Parathyroid adenoma (tissue), 2 donors: ENCODE measurements around the gene SLN.
"Not testable (repeated sequence)": the region's sequence is repeated elsewhere in the genome, so short reads cannot be mapped to it uniquely, and the experiment has no call there.

ENCODE experiments used
- H2AFZ ChIP-seq: fragments of 300-600 bp; sonication (generic); one replicate; pipeline ENCODE4 v1.7.0; 2017; ENCODE audit warnings: antibody characterized with exemption, mild to moderate bottlenecking
- H3K27ac ChIP-seq: fragments of 300-600 bp; sonication (generic); one replicate; pipeline ENCODE4 v1.7.0; 2017
- H3K27me3 ChIP-seq: fragments of 300-600 bp; sonication (generic); one replicate; pipeline ENCODE4 v1.7.0; 2017; ENCODE audit warnings: low read length; ENCODE audit not compliant: control insufficient read depth, insufficient read depth
- H3K36me3 ChIP-seq: fragments of 300-600 bp; sonication (generic); one replicate; pipeline ENCODE4 v1.7.0; 2017; ENCODE audit warnings: low read length; ENCODE audit not compliant: control insufficient read depth, insufficient read depth
- H3K4me1 ChIP-seq: fragments of 300-600 bp; sonication (generic); one replicate; pipeline ENCODE4 v1.7.0; 2017; ENCODE audit warnings: control low read depth
- H3K4me2 ChIP-seq: fragments of 300-600 bp; sonication (generic); one replicate; pipeline ENCODE4 v1.7.0; 2017; ENCODE audit warnings: low read length
- H3K4me3 ChIP-seq: fragments of 300-600 bp; sonication (generic); one replicate; pipeline ENCODE4 v1.7.0; 2017; ENCODE audit warnings: low read depth, low read length
- H3K79me2 ChIP-seq: fragments of 300-600 bp; sonication (generic); one replicate; pipeline ENCODE4 v1.7.0; 2017; ENCODE audit warnings: control low read depth
- H3K9ac ChIP-seq: fragments of 300-600 bp; sonication (generic); one replicate; pipeline ENCODE4 v1.7.0; 2017; ENCODE audit warnings: mild to moderate bottlenecking
- H3K9me3 ChIP-seq: fragments of 300-600 bp; sonication (generic); one replicate; pipeline ENCODE4 v1.7.0; 2017; ENCODE audit warnings: low read length; ENCODE audit not compliant: control insufficient read depth
- CTCF ChIP-seq: fragments of 300-600 bp; sonication (generic); IDR thresholded peaks from one replicate; pipeline ENCODE4 v1.7.0; 2017; ENCODE audit warnings: antibody characterized with exemption, mild to moderate bottlenecking
- donor health status: primary hyperparathyroidism.

The SLN gene

GRCh38 chr11:107711861-107712755 lies at the start of gene SLN:
Gene SLN (minus strand): TSS chr11:107712056.
- Histone ChIP-seq H2AFZ (no peak within 1 kb of the TSS), H3K9ac (no peak within 1 kb of the TSS), H3K27me3 (no peaks in the 10 kb centered on the region), H3K4me3 (no peak within 1 kb of the TSS), H3K79me2 (no peaks in the 10 kb centered on the region), H3K9me3 (no peaks in the 10 kb centered on the region), H3K27ac (no peak within 1 kb of the TSS), H3K36me3 (no peaks in the 10 kb centered on the region), H3K4me2 (no peak within 1 kb of the TSS), H3K4me1 (no peaks in the 10 kb centered on the region)
- TF ChIP-seq CTCF: no peak

- H3K79me2 ChIP-seq, H3K36me3 ChIP-seq, H3K4me2 ChIP-seq, H2AFZ ChIP-seq, H3K9ac ChIP-seq, H3K27ac ChIP-seq, H3K27me3 ChIP-seq, H3K4me1 ChIP-seq, H3K4me3 ChIP-seq, H3K9me3 ChIP-seq: not testable (repeated sequence)
Observed at GRCh38 chr11:107758719-107759355, 47.0 kb upstream of the SLN start.

- Histone ChIP-seq H3K27me3 (no peaks in the 10 kb centered on the region), H2AFZ (no peak overlapping the region), H3K27ac (no peak overlapping the region), H3K4me3 (no peak overlapping the region), H3K4me2 (no peak overlapping the region), H3K9me3 (no peaks in the 10 kb centered on the region), H3K4me1 (no peaks in the 10 kb centered on the region), H3K36me3 (no peaks in the 10 kb centered on the region), H3K9ac (no peak overlapping the region), H3K79me2 (no peaks in the 10 kb centered on the region)
- TF ChIP-seq CTCF: no peak
Observed at GRCh38 chr11:107757661-107758060, 45.8 kb upstream of the SLN start.

GRCh38 chr11:107756553-107756952 lies 44.7 kb upstream of the SLN start:
- H3K4me1 ChIP-seq: no peaks in the 10 kb centered on the region
- no peak overlapping the region for H3K4me2 ChIP-seq
- H3K4me3 ChIP-seq: no peak overlapping the region
- no peaks in the 10 kb centered on the region for H3K36me3 ChIP-seq
- H3K27me3 ChIP-seq: no peaks in the 10 kb centered on the region
- no peak overlapping the region for H3K27ac ChIP-seq
- H3K9ac ChIP-seq: no peak overlapping the region
- H3K79me2 ChIP-seq: no peaks in the 10 kb centered on the region
- H2AFZ ChIP-seq: no peak overlapping the region
- no peaks in the 10 kb centered on the region for H3K9me3 ChIP-seq
- no peak for TF ChIP-seq CTCF

- no peak overlapping the region for H3K27ac ChIP-seq
Observed at GRCh38 chr11:107752949-107753822, 41.3 kb upstream of the SLN start.

More at GRCh38 chr11:107752949-107753822, 41.3 kb upstream of the SLN start:
- TF ChIP-seq CTCF: no peak
- Histone ChIP-seq H2AFZ (no peak overlapping the region), H3K27me3 (no peaks in the 10 kb centered on the region), H3K9me3 (no peaks in the 10 kb centered on the region), H3K79me2 (no peaks in the 10 kb centered on the region), H3K4me3 (no peak overlapping the region), H3K4me2 (no peak overlapping the region), H3K4me1 (no peaks in the 10 kb centered on the region), H3K36me3 (no peaks in the 10 kb centered on the region), H3K9ac (no peak overlapping the region)
